ENCODE data around the gene EGFR.

The EGFR gene

GRCh38 chr7:55142919-55143600, 124.2 kb downstream of the EGFR start:
- Histone ChIP-seq H3K36me3 (ENCODE audit: control insufficient read depth in 1 of 2, insufficient read depth in 2 of 2, low read length in 2 of 2) (peaks cover 21 to 30% of the 10 kb centered on the region in 2 donors), H3K27ac (ENCODE audit: low read depth, low read length) (no peak overlapping the region), H3K9me3 (ENCODE audit: control insufficient read depth in 1 of 2, low read length in 2 of 2) (peaks cover 0 to 2% of the 10 kb centered on the region in 2 donors), H3K27me3 (ENCODE audit: control insufficient read depth in 1 of 2, insufficient read depth in 2 of 2, low read length in 2 of 2) (no peaks in the 10 kb centered on the region), H3K4me3 (ENCODE audit: low read depth in 1 of 2, low read length in 2 of 2) (no peak overlapping the region), H3K9ac (ENCODE audit: low read depth in 1 of 2, low read length in 2 of 2) (no peak overlapping the region), H3K4me1 (ENCODE audit: control insufficient read depth in 1 of 2, insufficient read depth in 2 of 2, low read length in 2 of 2) (peaks cover 0 to 9% of the 10 kb centered on the region in 2 donors)

GRCh38 chr7:55144333-55145317, 125.8 kb downstream of the EGFR start:
- H3K36me3 ChIP-seq (ENCODE audit: control insufficient read depth in 1 of 2, insufficient read depth in 2 of 2, low read length in 2 of 2) = peaks cover 21 to 30% of the 10 kb centered on the region in 2 donors
- H3K27ac ChIP-seq (ENCODE audit: low read depth, low read length) = no peak overlapping the region
- peaks cover 0 to 9% of the 10 kb centered on the region in 2 donors for H3K4me1 ChIP-seq (ENCODE audit: control insufficient read depth in 1 of 2, insufficient read depth in 2 of 2, low read length in 2 of 2)
- no peak overlapping the region for H3K4me3 ChIP-seq (ENCODE audit: low read depth in 1 of 2, low read length in 2 of 2)
- no peaks in the 10 kb centered on the region for H3K27me3 ChIP-seq (ENCODE audit: control insufficient read depth in 1 of 2, insufficient read depth in 2 of 2, low read length in 2 of 2)
- peaks cover 0 to 2% of the 10 kb centered on the region in 2 donors for H3K9me3 ChIP-seq (ENCODE audit: control insufficient read depth in 1 of 2, low read length in 2 of 2)
- H3K9ac ChIP-seq (ENCODE audit: low read depth in 1 of 2, low read length in 2 of 2) = no peak overlapping the region

- peaks cover 0 to 4% of the 10 kb centered on the region in 2 donors for H3K4me1 ChIP-seq (ENCODE audit: control insufficient read depth in 1 of 2, insufficient read depth in 2 of 2, low read length in 2 of 2)
- H3K4me3 ChIP-seq (ENCODE audit: low read depth in 1 of 2, low read length in 2 of 2) = no peak overlapping the region
- peaks cover 21 to 32% of the 10 kb centered on the region in 2 donors for H3K36me3 ChIP-seq (ENCODE audit: control insufficient read depth in 1 of 2, insufficient read depth in 2 of 2, low read length in 2 of 2)
- H3K9me3 ChIP-seq (ENCODE audit: control insufficient read depth in 1 of 2, low read length in 2 of 2) = peaks cover 0 to 2% of the 10 kb centered on the region in 2 donors
- no peak overlapping the region for H3K27ac ChIP-seq (ENCODE audit: low read depth, low read length)
- no peak overlapping the region for H3K9ac ChIP-seq (ENCODE audit: low read depth in 1 of 2, low read length in 2 of 2)
- H3K27me3 ChIP-seq (ENCODE audit: control insufficient read depth in 1 of 2, insufficient read depth in 2 of 2, low read length in 2 of 2) = no peaks in the 10 kb centered on the region
Measured at GRCh38 chr7:55145606-55146005, 126.8 kb downstream of the EGFR start.

- Histone ChIP-seq H3K27ac (ENCODE audit: low read depth, low read length) (no peak overlapping the region), H3K36me3 (ENCODE audit: control insufficient read depth in 1 of 2, insufficient read depth in 2 of 2, low read length in 2 of 2) (peaks cover 26 to 40% of the 10 kb centered on the region in 2 donors), H3K9ac (ENCODE audit: low read depth in 1 of 2, low read length in 2 of 2) (no peak overlapping the region), H3K4me3 (ENCODE audit: low read depth in 1 of 2, low read length in 2 of 2) (no peak overlapping the region), H3K4me1 (ENCODE audit: control insufficient read depth in 1 of 2, insufficient read depth in 2 of 2, low read length in 2 of 2) (no peaks in the 10 kb centered on the region), H3K27me3 (ENCODE audit: control insufficient read depth in 1 of 2, insufficient read depth in 2 of 2, low read length in 2 of 2) (no peaks in the 10 kb centered on the region), H3K9me3 (ENCODE audit: control insufficient read depth in 1 of 2, low read length in 2 of 2) (peaks cover 0 to 2% of the 10 kb centered on the region in 2 donors)
Measured at GRCh38 chr7:55147101-55147500, 128.3 kb downstream of the EGFR start.

- no peak overlapping the region for H3K4me3 ChIP-seq (ENCODE audit: low read depth in 1 of 2, low read length in 2 of 2)
- H3K27me3 ChIP-seq (ENCODE audit: control insufficient read depth in 1 of 2, insufficient read depth in 2 of 2, low read length in 2 of 2) = no peaks in the 10 kb centered on the region
- peaks cover 0 to 2% of the 10 kb centered on the region in 2 donors for H3K9me3 ChIP-seq (ENCODE audit: control insufficient read depth in 1 of 2, low read length in 2 of 2)
- H3K9ac ChIP-seq (ENCODE audit: low read depth in 1 of 2, low read length in 2 of 2) = no peak overlapping the region
- no peaks in the 10 kb centered on the region for H3K4me1 ChIP-seq (ENCODE audit: control insufficient read depth in 1 of 2, insufficient read depth in 2 of 2, low read length in 2 of 2)
- H3K27ac ChIP-seq (ENCODE audit: low read depth, low read length) = no peak overlapping the region
- peaks cover 29 to 45% of the 10 kb centered on the region in 2 donors for H3K36me3 ChIP-seq (ENCODE audit: control insufficient read depth in 1 of 2, insufficient read depth in 2 of 2, low read length in 2 of 2)
Measured at GRCh38 chr7:55147736-55148135, 128.9 kb downstream of the EGFR start.

- no peaks in the 10 kb centered on the region for H3K27me3 ChIP-seq (ENCODE audit: control insufficient read depth in 1 of 2, insufficient read depth in 2 of 2, low read length in 2 of 2)
- no peak overlapping the region for H3K4me3 ChIP-seq (ENCODE audit: low read depth in 1 of 2, low read length in 2 of 2)
- H3K36me3 ChIP-seq (ENCODE audit: control insufficient read depth in 1 of 2, insufficient read depth in 2 of 2, low read length in 2 of 2) = peaks cover 30 to 44% of the 10 kb centered on the region in 2 donors
- H3K4me1 ChIP-seq (ENCODE audit: control insufficient read depth in 1 of 2, insufficient read depth in 2 of 2, low read length in 2 of 2) = no peaks in the 10 kb centered on the region
- H3K27ac ChIP-seq (ENCODE audit: low read depth, low read length) = no peak overlapping the region
- peaks cover 0 to 2% of the 10 kb centered on the region in 2 donors for H3K9me3 ChIP-seq (ENCODE audit: control insufficient read depth in 1 of 2, low read length in 2 of 2)
- H3K9ac ChIP-seq (ENCODE audit: low read depth in 1 of 2, low read length in 2 of 2) = no peak overlapping the region
Measured at GRCh38 chr7:55148571-55148970, 129.8 kb downstream of the EGFR start.

- peaks cover 31 to 46% of the 10 kb centered on the region in 2 donors for H3K36me3 ChIP-seq (ENCODE audit: control insufficient read depth in 1 of 2, insufficient read depth in 2 of 2, low read length in 2 of 2)
- H3K27me3 ChIP-seq (ENCODE audit: control insufficient read depth in 1 of 2, insufficient read depth in 2 of 2, low read length in 2 of 2) = no peaks in the 10 kb centered on the region
- no peak overlapping the region for H3K9ac ChIP-seq (ENCODE audit: low read depth in 1 of 2, low read length in 2 of 2)
- peaks cover 0 to 2% of the 10 kb centered on the region in 2 donors for H3K9me3 ChIP-seq (ENCODE audit: control insufficient read depth in 1 of 2, low read length in 2 of 2)
- no peak overlapping the region for H3K4me3 ChIP-seq (ENCODE audit: low read depth in 1 of 2, low read length in 2 of 2)
- no peak overlapping the region for H3K27ac ChIP-seq (ENCODE audit: low read depth, low read length)
- no peaks in the 10 kb centered on the region for H3K4me1 ChIP-seq (ENCODE audit: control insufficient read depth in 1 of 2, insufficient read depth in 2 of 2, low read length in 2 of 2)
Measured at GRCh38 chr7:55149001-55149400, 130.2 kb downstream of the EGFR start.

GRCh38 chr7:55150166-55150565, 131.3 kb downstream of the EGFR start:
- Histone ChIP-seq H3K9ac (ENCODE audit: low read depth in 1 of 2, low read length in 2 of 2) (no peak overlapping the region), H3K4me3 (ENCODE audit: low read depth in 1 of 2, low read length in 2 of 2) (no peak overlapping the region), H3K4me1 (ENCODE audit: control insufficient read depth in 1 of 2, insufficient read depth in 2 of 2, low read length in 2 of 2) (no peaks in the 10 kb centered on the region), H3K27ac (ENCODE audit: low read depth, low read length) (no peak overlapping the region), H3K36me3 (ENCODE audit: control insufficient read depth in 1 of 2, insufficient read depth in 2 of 2, low read length in 2 of 2) (peaks cover 35 to 44% of the 10 kb centered on the region in 2 donors), H3K27me3 (ENCODE audit: control insufficient read depth in 1 of 2, insufficient read depth in 2 of 2, low read length in 2 of 2) (no peaks in the 10 kb centered on the region), H3K9me3 (ENCODE audit: control insufficient read depth in 1 of 2, low read length in 2 of 2) (peaks cover 0 to 2% of the 10 kb centered on the region in 2 donors)

GRCh38 chr7:55150709-55151451, 132.1 kb downstream of the EGFR start:
- H3K4me3 ChIP-seq (ENCODE audit: low read depth in 1 of 2, low read length in 2 of 2) = no peak overlapping the region
- no peak overlapping the region for H3K27ac ChIP-seq (ENCODE audit: low read depth, low read length)
- peaks cover 0 to 2% of the 10 kb centered on the region in 2 donors for H3K9me3 ChIP-seq (ENCODE audit: control insufficient read depth in 1 of 2, low read length in 2 of 2)
- no peaks in the 10 kb centered on the region for H3K27me3 ChIP-seq (ENCODE audit: control insufficient read depth in 1 of 2, insufficient read depth in 2 of 2, low read length in 2 of 2)
- no peaks in the 10 kb centered on the region for H3K4me1 ChIP-seq (ENCODE audit: control insufficient read depth in 1 of 2, insufficient read depth in 2 of 2, low read length in 2 of 2)
- peaks cover 37 to 44% of the 10 kb centered on the region in 2 donors for H3K36me3 ChIP-seq (ENCODE audit: control insufficient read depth in 1 of 2, insufficient read depth in 2 of 2, low read length in 2 of 2)
- no peak overlapping the region for H3K9ac ChIP-seq (ENCODE audit: low read depth in 1 of 2, low read length in 2 of 2)

All from duodenal mucosa (tissue), 2 donors.